ENCODE data around the gene HAP1.
"Not testable (repeated sequence)": the region's sequence is repeated elsewhere in the genome, so short reads cannot be mapped to it uniquely, and the experiment has no call there.

The HAP1 gene

DNA sequence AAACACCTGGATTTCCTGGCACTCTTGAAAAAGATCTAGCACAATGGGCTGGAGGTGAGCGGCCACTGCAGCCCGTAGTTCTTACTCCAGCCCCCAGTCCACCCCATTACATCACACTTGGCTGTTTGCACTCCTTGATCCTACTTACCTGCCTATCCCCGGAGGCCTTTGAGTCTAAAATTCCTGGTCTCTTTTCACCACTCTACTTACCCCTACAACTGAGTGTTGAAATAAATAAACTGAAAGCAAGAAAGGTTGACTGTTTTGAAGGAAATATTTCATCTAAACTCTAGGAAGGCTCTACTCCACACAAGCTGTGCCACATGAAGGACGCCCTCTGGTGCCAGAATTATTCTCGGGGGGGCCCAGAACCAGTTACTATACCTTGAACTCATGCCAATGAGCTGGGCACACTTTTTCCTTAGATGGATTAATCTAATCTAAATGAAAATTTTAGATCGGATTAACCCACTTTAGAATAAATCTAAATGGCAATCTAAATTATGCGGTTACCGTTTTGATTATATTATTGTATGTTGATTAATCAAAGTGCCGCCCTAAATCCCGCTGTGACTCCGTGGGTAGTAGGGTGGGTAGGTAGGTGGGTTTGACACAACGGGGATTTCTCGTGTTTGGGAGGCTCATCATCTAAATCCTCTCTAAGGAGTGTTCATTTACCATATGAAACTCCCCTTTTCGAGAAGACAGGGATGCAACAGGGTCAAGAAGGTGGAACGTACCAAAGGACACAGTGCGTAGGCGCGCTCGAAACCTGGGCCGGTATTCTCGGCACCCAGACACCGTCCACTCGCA, 46.4 kb downstream of the HAP1 start:
- TF ChIP-seq Cebpa-rat (IDR thresholded peaks at IDR 0.05): no peak
- peak overlapping the region; percentile 66 to 89 (median 87) for H3K4me2 ChIP-seq
- H3K27ac ChIP-seq: peak overlapping the region; percentile 73 to 100 (median 99)
- peak overlapping the region; percentile 98 to 100 (median 99) for H3K9ac ChIP-seq
- peaks cover 21 to 48% (median 30%) of the 10 kb centered on the region in 10 experiments for H3K4me1 ChIP-seq
- no peaks in the 10 kb centered on the region for H3K27me3 ChIP-seq
- H3K9me3 ChIP-seq (replicated peaks in 1 of 11): peaks cover 0 to 13% (median 10%) of the 10 kb centered on the region in 11 experiments; a peak in 12 of 22 replicates
- peak overlapping the region; percentile 69 to 98 (median 89) for H3K4me3 ChIP-seq
- peaks cover 37 to 38% (median 37%) of the 10 kb centered on the region in 11 experiments for H3K36me3 ChIP-seq
- H4K20me1 ChIP-seq: peaks cover 38 to 43% (median 42%) of the 10 kb centered on the region in 11 experiments

DNA sequence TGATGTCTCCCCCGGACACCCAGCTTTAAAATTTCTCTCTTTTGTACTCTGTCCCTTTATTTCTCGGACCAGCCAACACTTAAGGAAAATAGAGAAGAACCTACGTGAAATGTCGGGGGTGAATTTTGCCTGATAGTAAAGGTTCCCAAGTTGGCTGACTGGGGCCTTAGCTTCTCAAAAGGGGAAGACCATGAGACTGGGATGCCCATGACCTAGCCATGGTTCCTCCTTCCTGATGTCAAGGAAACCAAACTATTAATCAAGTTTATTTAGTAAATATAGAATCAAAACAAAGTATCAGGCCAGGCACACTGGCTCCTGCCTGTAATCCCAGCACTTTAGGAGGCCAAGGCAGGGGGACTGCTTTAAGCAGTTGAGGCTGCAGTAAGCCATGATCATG, 48.2 kb downstream of the HAP1 start:
- Histone ChIP-seq H3K9ac (no peak overlapping the region), H3K27ac (peak overlapping the region in 3 of 11 experiments; percentile 10 to 63 (median 37); a peak in 3 of 22 replicates), H3K4me2 (peak overlapping the region in 2 of 11 experiments; percentile 28 to 53; a peak in 2 of 22 replicates), H3K4me1 (peaks cover 20 to 55% (median 37%) of the 10 kb centered on the region in 10 experiments), H3K36me3 (peaks cover 20 to 21% (median 20%) of the 10 kb centered on the region in 11 experiments), H3K4me3 (no peak overlapping the region), H3K27me3 (no peaks in the 10 kb centered on the region), H3K9me3 (replicated peaks in 1 of 11) (peaks cover 0 to 13% (median 10%) of the 10 kb centered on the region in 11 experiments; a peak in 12 of 22 replicates), H4K20me1 (peaks cover 20 to 26% (median 24%) of the 10 kb centered on the region in 11 experiments)
- no peak for TF ChIP-seq Cebpa-rat (IDR thresholded peaks at IDR 0.05)

GRCh38 chr17:41685753-41686152, 48.7 kb downstream of the HAP1 start:
- not testable (repeated sequence) for H3K9ac ChIP-seq, H3K27me3 ChIP-seq, H3K27ac ChIP-seq, H3K4me3 ChIP-seq, H3K4me2 ChIP-seq
- H3K36me3 ChIP-seq: peaks cover 14 to 15% (median 15%) of the 10 kb centered on the region in 11 experiments
- H3K9me3 ChIP-seq (replicated peaks in 1 of 11): peaks cover 0 to 13% (median 10%) of the 10 kb centered on the region in 11 experiments; a peak in 12 of 22 replicates
- peaks cover 15 to 20% (median 19%) of the 10 kb centered on the region in 11 experiments for H4K20me1 ChIP-seq
- peaks cover 14 to 50% (median 32%) of the 10 kb centered on the region in 10 experiments for H3K4me1 ChIP-seq

GRCh38 chr17:41684035-41684434, 50.4 kb downstream of the HAP1 start:
- H3K4me2 ChIP-seq: peak overlapping the region in 1 of 11 experiments; percentile 71; a peak in 1 of 22 replicates
- H3K9me3 ChIP-seq (replicated peaks in 1 of 11): peaks cover 0 to 13% (median 10%) of the 10 kb centered on the region in 11 experiments; a peak in 12 of 22 replicates
- no peaks in the 10 kb centered on the region for H3K27me3 ChIP-seq
- no peak overlapping the region for H3K9ac ChIP-seq
- peaks cover 0 to 3% (median 3%) of the 10 kb centered on the region in 11 experiments; a peak in 9 of 22 replicates for H4K20me1 ChIP-seq
- H3K4me3 ChIP-seq: no peak overlapping the region
- no peak overlapping the region for H3K27ac ChIP-seq
- no peak for TF ChIP-seq Cebpa-rat (IDR thresholded peaks at IDR 0.05)
- no peaks in the 10 kb centered on the region for H3K36me3 ChIP-seq
- peaks cover 18 to 55% (median 34%) of the 10 kb centered on the region in 10 experiments for H3K4me1 ChIP-seq

GRCh38 chr17:41683441-41684007, 50.9 kb downstream of the HAP1 start:
- Histone ChIP-seq H3K4me2 (peak overlapping the region in 3 of 11 experiments; percentile 53 to 71 (median 60); a peak in 6 of 22 replicates), H3K9me3 (replicated peaks in 1 of 11) (peaks cover 0 to 15% (median 11%) of the 10 kb centered on the region in 11 experiments; a peak in 18 of 22 replicates), H3K4me3 (no peak overlapping the region), H3K27me3 (no peaks in the 10 kb centered on the region), H3K27ac (no peak overlapping the region), H3K36me3 (no peaks in the 10 kb centered on the region), H3K9ac (no peak overlapping the region), H3K4me1 (peaks cover 23 to 58% (median 39%) of the 10 kb centered on the region in 10 experiments), H4K20me1 (no peaks in the 10 kb centered on the region)
- TF ChIP-seq Cebpa-rat (IDR thresholded peaks at IDR 0.05): no peak

- no peak for TF ChIP-seq Cebpa-rat (IDR thresholded peaks at IDR 0.05)
- peak overlapping the region in 5 of 11 experiments; percentile 51 to 71 (median 53); a peak in 10 of 22 replicates for H3K4me2 ChIP-seq
- no peaks in the 10 kb centered on the region for H3K27me3 ChIP-seq
- peaks cover 20 to 63% (median 37%) of the 10 kb centered on the region in 10 experiments for H3K4me1 ChIP-seq
- H3K27ac ChIP-seq: no peak overlapping the region
- no peak overlapping the region for H3K4me3 ChIP-seq
- no peaks in the 10 kb centered on the region for H3K36me3 ChIP-seq
- H4K20me1 ChIP-seq: no peaks in the 10 kb centered on the region
- no peak overlapping the region for H3K9ac ChIP-seq
- peaks cover 0 to 24% (median 20%) of the 10 kb centered on the region in 11 experiments; a peak in 18 of 22 replicates for H3K9me3 ChIP-seq (replicated peaks in 1 of 11)
Observed at GRCh38 chr17:41682631-41683030, 51.8 kb downstream of the HAP1 start.

DNA sequence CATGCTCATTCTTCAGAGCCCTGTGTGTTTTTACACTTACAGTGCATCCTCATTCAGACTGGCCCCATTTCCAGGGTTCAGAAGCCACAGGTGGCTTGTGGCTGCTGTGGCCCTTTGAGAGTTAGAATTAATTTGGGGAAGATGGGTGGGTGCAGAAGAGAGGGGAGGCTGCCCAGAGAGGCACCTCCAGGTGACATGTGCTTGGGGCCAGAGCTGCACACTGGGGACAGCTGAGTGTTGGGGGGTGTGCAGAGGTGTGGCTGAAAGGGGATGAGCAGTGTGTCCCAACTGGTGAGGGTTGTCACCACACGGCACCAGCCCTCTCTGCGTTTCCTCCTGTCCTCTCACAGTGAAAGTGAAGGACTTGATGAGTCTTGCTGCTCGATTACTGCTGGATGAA, 52.7 kb downstream of the HAP1 start:
- Histone ChIP-seq H3K4me2 (peak overlapping the region in 6 of 11 experiments; percentile 15 to 71 (median 53); a peak in 7 of 22 replicates), H3K4me1 (peaks cover 17 to 65% (median 37%) of the 10 kb centered on the region in 10 experiments), H3K27me3 (no peaks in the 10 kb centered on the region), H3K36me3 (no peaks in the 10 kb centered on the region), H4K20me1 (no peaks in the 10 kb centered on the region), H3K27ac (no peak overlapping the region), H3K9ac (no peak overlapping the region), H3K9me3 (replicated peaks in 1 of 11) (peaks cover 0 to 32% (median 27%) of the 10 kb centered on the region in 11 experiments; a peak in 18 of 22 replicates), H3K4me3 (no peak overlapping the region)
- no peak for TF ChIP-seq Cebpa-rat (IDR thresholded peaks at IDR 0.05)

DNA sequence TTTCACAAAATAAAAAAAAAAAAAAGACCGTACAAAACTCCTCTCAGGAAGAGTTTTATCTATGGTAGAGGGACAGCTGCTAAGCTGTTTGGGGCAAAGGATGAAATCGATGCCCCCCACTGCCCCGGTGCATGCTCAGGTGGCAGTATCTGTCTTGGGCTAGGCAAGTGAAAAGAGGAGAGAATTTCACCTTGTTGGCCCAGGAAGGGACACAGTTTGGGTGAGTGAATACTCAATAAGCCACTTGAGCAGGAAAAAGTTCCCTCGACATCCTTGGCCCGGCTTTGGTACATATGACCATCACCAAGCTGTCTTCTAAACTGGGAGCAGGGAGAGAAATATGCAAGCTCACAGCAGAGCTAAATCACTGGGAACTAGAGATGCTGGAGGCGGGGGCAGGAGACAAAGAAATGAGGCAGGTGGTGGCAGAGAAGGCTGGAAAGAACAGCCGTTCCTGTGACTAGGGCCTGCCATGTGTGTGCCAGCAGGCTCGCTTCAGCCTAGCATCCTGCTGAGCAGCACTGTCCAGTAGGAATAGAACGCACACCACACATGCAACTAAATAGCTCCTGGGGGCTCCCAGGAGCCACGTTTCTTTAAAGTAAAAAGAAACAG, 53.9 kb downstream of the HAP1 start:
- no peaks in the 10 kb centered on the region for H4K20me1 ChIP-seq
- H3K9me3 ChIP-seq (replicated peaks in 1 of 11): peaks cover 0 to 24% (median 17%) of the 10 kb centered on the region in 11 experiments; a peak in 17 of 22 replicates
- peaks cover 27 to 69% (median 48%) of the 10 kb centered on the region in 10 experiments for H3K4me1 ChIP-seq
- no peak overlapping the region for H3K9ac ChIP-seq
- H3K27ac ChIP-seq: no peak overlapping the region
- no peaks in the 10 kb centered on the region for H3K36me3 ChIP-seq
- no peak for TF ChIP-seq Cebpa-rat (IDR thresholded peaks at IDR 0.05)
- no peak overlapping the region for H3K4me3 ChIP-seq
- peak overlapping the region in 4 of 11 experiments; percentile 26 to 68 (median 48); a peak in 6 of 22 replicates for H3K4me2 ChIP-seq
- H3K27me3 ChIP-seq: peaks cover 0 to 9% (median 0%) of the 10 kb centered on the region in 11 experiments; a peak in 6 of 22 replicates
